T-cell (primary cell): Measurements from ENCODE around the gene OR10G4. TPM values are rescaled to one million over a fixed set of nuclear protein-coding genes. Genes with fewer than 3 reads are reported as not detected.
"Not testable (repeated sequence)": the region's sequence is repeated elsewhere in the genome, so short reads cannot be mapped to it uniquely, and the experiment has no call there.

Experiments used
- ATAC-seq, 4 experiments: fragments of 200-7000 bp in 3 of 4; fragments of 150-1000 bp in 1 of 4; cut with Tn5 transposase; replicated peaks in 1 of 4; 1 replicate in 3 of 4; 2 replicates in 1 of 4; pipeline ENCODE4 v1.10.0; 2021; ENCODE audit warnings: moderate library complexity in 3 of 4, mild to moderate bottlenecking in 2 of 4, moderate number of reproducible peaks in 1 of 4
- CTCF ChIA-PET, 2 donors: fragments of 300-600 bp; sonication (Branson Sonifier 250); formaldehyde crosslinking; loops; one replicate each; lab custom pipeline; 2022; ENCODE audit warnings: antibody characterized with exemption in 2 of 2; lab: Charles Lee
- POLR2A ChIA-PET, 2 donors: fragments of 300-600 bp; sonication (Branson Sonifier 250); formaldehyde crosslinking; loops; one replicate each; lab custom pipeline; 2022; ENCODE audit warnings: antibody characterized with exemption in 2 of 2; lab: Charles Lee
- DNase-seq, 35 experiments: peaks; one replicate each; pipeline versions ENCODE4 v3.0.0 to v3.0.0-alpha.2; 2013 to 2023
- H3K27ac ChIP-seq: one replicate; pipeline ENCODE4 v1.5.1; 2013; ENCODE audit warnings: low read length
- H3K27me3 ChIP-seq, 2 experiments: replicated peaks in 1 of 2; 1 replicate in 1 of 2; 2 replicates in 1 of 2; pipeline versions ENCODE4 v1.6.1 to v1.7.0; 2013; ENCODE audit warnings: low read length in 1 of 2, mixed read lengths in 1 of 2; ENCODE audit not compliant: control insufficient read depth in 2 of 2, insufficient read depth in 2 of 2; ENCODE audit errors: extremely low read depth in 1 of 2
- H3K36me3 ChIP-seq, 2 donors: 1 replicate in 1 of 2; 2 replicates in 1 of 2; pipeline versions ENCODE4 v1.6.1 to v1.7.0; 2013; ENCODE audit warnings: low read length in 1 of 2; ENCODE audit not compliant: control insufficient read depth in 2 of 2, insufficient read depth in 1 of 2; ENCODE audit errors: extremely low read depth in 1 of 2
- H3K4me1 ChIP-seq, 2 experiments: 1 replicate in 1 of 2; 2 replicates in 1 of 2; pipeline versions ENCODE4 v1.6.1 to v1.7.0; 2013; ENCODE audit warnings: low read length in 2 of 2, mixed read lengths in 1 of 2; ENCODE audit not compliant: insufficient read depth in 2 of 2, control insufficient read depth in 1 of 2; ENCODE audit errors: extremely low read depth in 1 of 2
- H3K4me3 ChIP-seq, 2 donors: 1 replicate in 1 of 2; 2 replicates in 1 of 2; pipeline versions ENCODE4 v1.5.1 to v1.7.0; 2013; ENCODE audit warnings: mild to moderate bottlenecking in 2 of 2, low read length in 1 of 2, moderate library complexity in 1 of 2; ENCODE audit not compliant: control insufficient read depth in 1 of 2; ENCODE audit errors: extremely low read depth in 1 of 2
- H3K9me3 ChIP-seq: 2 replicates; pipeline ENCODE4 v1.7.0; 2013
- H3K27ac Mint-ChIP-seq, 2 donors: one replicate each; pipeline ENCODE4 v1.8.0; 2020 to 2021; ENCODE audit warnings: mild to moderate bottlenecking in 2 of 2, mixed read lengths in 2 of 2
- H3K27me3 Mint-ChIP-seq, 2 donors: one replicate each; pipeline ENCODE4 v1.8.0; 2021 to 2022; ENCODE audit warnings: mixed read lengths in 2 of 2
- H3K36me3 Mint-ChIP-seq: one replicate; pipeline ENCODE4 v1.8.0; 2021; ENCODE audit warnings: mixed read lengths
- H3K4me1 Mint-ChIP-seq, 3 donors: one replicate each; pipeline ENCODE4 v1.8.0; 2020 to 2022; ENCODE audit warnings: mixed read lengths in 3 of 3, mild to moderate bottlenecking in 1 of 3
- H3K4me3 Mint-ChIP-seq, 3 donors: one replicate each; pipeline ENCODE4 v1.8.0; 2020 to 2022; ENCODE audit warnings: mild to moderate bottlenecking in 3 of 3, mixed read lengths in 3 of 3, moderate library complexity in 3 of 3
- H3K9me3 Mint-ChIP-seq, 3 donors: one replicate each; pipeline ENCODE4 v1.8.0; 2020 to 2022; ENCODE audit warnings: mixed read lengths in 3 of 3
- WGBS: methylation state at CpG from one replicate; pipeline ENCODE4 v1.1.5; 2013; ENCODE audit warnings: missing lambda C conversion rate; ENCODE audit not compliant: insufficient coverage; 5-methylcytosine and 5-hydroxymethylcytosine counted together
- total RNA-seq, 35 experiments: library from RNA in 6 of 35; stranded (reverse) in 6 of 35; fragments of 120-200 nt in 1 of 35; gene quantifications; one replicate each; pipeline versions ENCODE4 v1.2.1 to v1.2.4 and lab custom pipeline; 2013 to 2026

OR10G4 gene
- total RNA-seq, 5 donors from 2014 or later (not counting 1 experiment from before 2014, with no cell fraction given) = not detected

- H3K36me3 ChIP-seq, H3K4me3 Mint-ChIP-seq, POLR2A ChIA-PET, H3K9me3 Mint-ChIP-seq, H3K36me3 Mint-ChIP-seq, H3K27ac ChIP-seq, H3K27ac Mint-ChIP-seq, H3K4me3 ChIP-seq, H3K9me3 ChIP-seq, H3K4me1 Mint-ChIP-seq, H3K4me1 ChIP-seq, H3K27me3 ChIP-seq, DNase-seq, CTCF ChIA-PET, ATAC-seq, H3K27me3 Mint-ChIP-seq: not testable (repeated sequence)
- WGBS = 17% methylated on average over 1 of the region's 9 CpGs
Observed at GRCh38 chr11:124015837-124016236, 3.0 kb downstream of the OR10G4 start.

GRCh38 chr11:124026498-124026897 lies 13.7 kb downstream of the OR10G4 start, which contains the start of gene OR10G8:
TSS of gene OR10G8 (plus strand) at chr11:124026798. CDS start at chr11:124029623, 2,825 bp downstream.
- H3K4me1 ChIP-seq = no peaks in the 10 kb centered on the region
- Mint-ChIP-seq H3K27ac (no peak within 1 kb of the TSS), H3K4me1 (no peaks in the 10 kb centered on the region), H3K4me3 (no peak within 1 kb of the TSS), H3K9me3 (no peaks in the 10 kb centered on the region), H3K27me3 (peaks cover 0 to 2% of the 10 kb centered on the region in 2 donors), H3K36me3 (no peaks in the 10 kb centered on the region)
- CTCF ChIA-PET = no interaction called here
- POLR2A ChIA-PET = no interaction called here
- no peak within 1 kb of the TSS for H3K4me3 ChIP-seq
- DNase-seq (no peak), ATAC-seq (no peak)
- no CpG with 5 or more reads among the region's 2 CpGs for WGBS
- no peaks in the 10 kb centered on the region for H3K27me3 ChIP-seq
- H3K27ac ChIP-seq = no peak within 1 kb of the TSS
- no peaks in the 10 kb centered on the region for H3K9me3 ChIP-seq
- no peaks in the 10 kb centered on the region for H3K36me3 ChIP-seq

GRCh38 chr11:124036666-124037065 lies 23.9 kb downstream of the OR10G4 start:
- ChIA-PET CTCF (no interaction called here), POLR2A (no interaction called here)
- ATAC-seq = no peak
- H3K36me3 Mint-ChIP-seq = no peaks in the 10 kb centered on the region
- Histone ChIP-seq H3K4me3 (no peak overlapping the region), H3K36me3 (no peaks in the 10 kb centered on the region), H3K9me3 (no peaks in the 10 kb centered on the region), H3K4me1 (no peaks in the 10 kb centered on the region), H3K27ac (no peak overlapping the region), H3K27me3 (no peaks in the 10 kb centered on the region)
- no peak for DNase-seq
- no peaks in the 10 kb centered on the region for H3K4me1 Mint-ChIP-seq
- no peak overlapping the region for H3K4me3 Mint-ChIP-seq
- peaks cover 7 to 20% of the 10 kb centered on the region in 2 donors for H3K27me3 Mint-ChIP-seq
- WGBS = 100% methylated on average over 1 of the region's 1 CpG
- H3K9me3 Mint-ChIP-seq = no peaks in the 10 kb centered on the region
- no peak overlapping the region for H3K27ac Mint-ChIP-seq

- CTCF ChIA-PET = no interaction called here
- DNase-seq = no peak
- H3K4me3 Mint-ChIP-seq = no peak overlapping the region
- Histone ChIP-seq H3K4me3 (no peak overlapping the region), H3K9me3 (no peaks in the 10 kb centered on the region), H3K36me3 (no peaks in the 10 kb centered on the region), H3K4me1 (no peaks in the 10 kb centered on the region), H3K27ac (no peak overlapping the region), H3K27me3 (no peaks in the 10 kb centered on the region)
- H3K27me3 Mint-ChIP-seq = peaks cover 7 to 17% of the 10 kb centered on the region in 2 donors
- H3K9me3 Mint-ChIP-seq = no peaks in the 10 kb centered on the region
- 100% methylated on average over 3 of the region's 9 CpGs for WGBS
- H3K27ac Mint-ChIP-seq = no peak overlapping the region
- POLR2A ChIA-PET = no interaction called here
- no peak for ATAC-seq
- no peaks in the 10 kb centered on the region for H3K36me3 Mint-ChIP-seq
- no peaks in the 10 kb centered on the region for H3K4me1 Mint-ChIP-seq
Observed at GRCh38 chr11:124039557-124039956, 26.8 kb downstream of the OR10G4 start.

GRCh38 chr11:124041254-124041653 lies 28.5 kb downstream of the OR10G4 start, which contains the start of gene OR10G7:
TSS of gene OR10G7 (minus strand) at chr11:124041325. CDS start at chr11:124039001, 2,324 bp downstream.
- no peaks in the 10 kb centered on the region for H3K36me3 ChIP-seq
- ChIA-PET POLR2A (no interaction called here), CTCF (interaction anchor here in 1 of 2 donors (0.9 kb wide), 1 partner anchor 10 kb away, joined by 3 read pairs; no protein-coding TSS in a partner anchor)
- H3K4me3 ChIP-seq = no peak within 1 kb of the TSS
- Mint-ChIP-seq H3K4me1 (no peaks in the 10 kb centered on the region), H3K9me3 (no peaks in the 10 kb centered on the region), H3K36me3 (no peaks in the 10 kb centered on the region), H3K4me3 (no peak within 1 kb of the TSS), H3K27me3 (peaks cover 4 to 9% of the 10 kb centered on the region in 2 donors), H3K27ac (no peak within 1 kb of the TSS)
- no peak for DNase-seq
- no peak within 1 kb of the TSS for H3K27ac ChIP-seq
- H3K9me3 ChIP-seq = no peaks in the 10 kb centered on the region
- no peaks in the 10 kb centered on the region for H3K4me1 ChIP-seq
- ATAC-seq = no peak
- no CpG with 5 or more reads among the region's 1 CpG for WGBS
- no peaks in the 10 kb centered on the region for H3K27me3 ChIP-seq

- CTCF ChIA-PET = no interaction called here
- POLR2A ChIA-PET = no interaction called here
- H3K27me3 ChIP-seq = no peaks in the 10 kb centered on the region
- H3K27ac ChIP-seq = no peak overlapping the region
- no peak for ATAC-seq
- H3K36me3 ChIP-seq = no peaks in the 10 kb centered on the region
- no peaks in the 10 kb centered on the region for H3K9me3 Mint-ChIP-seq
- no peaks in the 10 kb centered on the region for H3K4me1 Mint-ChIP-seq
- H3K4me3 ChIP-seq = no peak overlapping the region
- no peaks in the 10 kb centered on the region for H3K27me3 Mint-ChIP-seq
- no peaks in the 10 kb centered on the region for H3K9me3 ChIP-seq
- no peaks in the 10 kb centered on the region for H3K36me3 Mint-ChIP-seq
- no peak overlapping the region for H3K4me3 Mint-ChIP-seq
- H3K4me1 ChIP-seq = no peaks in the 10 kb centered on the region
- no peak overlapping the region for H3K27ac Mint-ChIP-seq
- no CpG with 5 or more reads among the region's 4 CpGs for WGBS
- DNase-seq = no peak
Observed at GRCh38 chr11:124043420-124043819, 30.6 kb downstream of the OR10G4 start.

- no peak for ATAC-seq
- Mint-ChIP-seq H3K4me1 (no peaks in the 10 kb centered on the region), H3K36me3 (no peaks in the 10 kb centered on the region), H3K27ac (no peak overlapping the region), H3K27me3 (peaks cover 4 to 10% of the 10 kb centered on the region in 2 donors), H3K9me3 (no peaks in the 10 kb centered on the region), H3K4me3 (no peak overlapping the region)
- Histone ChIP-seq H3K27me3 (peaks cover 0 to 9% of the 10 kb centered on the region in 2 experiments), H3K9me3 (no peaks in the 10 kb centered on the region), H3K4me3 (no peak overlapping the region), H3K27ac (no peak overlapping the region), H3K4me1 (no peaks in the 10 kb centered on the region), H3K36me3 (no peaks in the 10 kb centered on the region)
- CTCF ChIA-PET = no interaction called here
- no CpG with 5 or more reads among the region's 1 CpG for WGBS
- POLR2A ChIA-PET = no interaction called here
- DNase-seq = no peak
Observed at GRCh38 chr11:124050748-124051147, 38.0 kb downstream of the OR10G4 start.
